GM12878 (cell line): ENCODE measurements around the gene HORMAD2. TPM values are rescaled to one million over a fixed set of nuclear protein-coding genes. Genes with fewer than 3 reads are reported as not detected.

Experiments used
- ATAC-seq: fragments of 200-7000 bp; cut with Tn5 transposase; 3 replicates; pipeline ENCODE4 v1.9.1; 2020; ENCODE audit warnings: mild to moderate bottlenecking, moderate library complexity
- BruUV-seq: library from RNA; stranded (reverse); fragments of 400-500 nt; replicated peaks from 2 replicates; lab custom pipeline; 2021; lab: Mats Ljungman, UMichigan
- CTCF ChIA-PET: fragments of 300-600 bp; sonication (Branson Sonifier 250); formaldehyde crosslinking; extraction: SDS; loops from one replicate; lab custom pipeline; 2021; ENCODE audit warnings: inconsistent platforms; lab: Yijun Ruan, JAX
- POLR2A ChIA-PET: fragments of 350-600 bp; formaldehyde crosslinking; extraction: SDS; loops from one replicate; lab custom pipeline; 2021; ENCODE audit warnings: inconsistent platforms; lab: Charles Lee
- RAD21 ChIA-PET: fragments of 300-600 bp; sonication (Branson Sonifier 250); formaldehyde crosslinking; loops from one replicate; lab custom pipeline; 2023; ENCODE audit warnings: antibody characterized with exemption; ENCODE audit not compliant: unreplicated experiment; lab: Charles Lee
- SMC1A ChIA-PET: fragments of 300-600 bp; sonication (Branson Sonifier 250); formaldehyde crosslinking; loops from one replicate; lab custom pipeline; 2023; ENCODE audit not compliant: unreplicated experiment, uncharacterized antibody; lab: Charles Lee
- DNase-seq: peaks from one replicate; pipeline ENCODE4 v3.0.0-alpha.2; 2011; ENCODE audit warnings: low read depth, low spot score
- FAIRE-seq: peaks from 3 replicates; lab custom pipeline; 2011; peaks lifted over from hg19 to GRCh38; lab: Jason Lieb, UNC
- H2AFZ ChIP-seq: 2 replicates; pipeline ENCODE4 v1.6.0; 2011; ENCODE audit warnings: low read depth, low read length, control low read depth; ENCODE audit not compliant: control insufficient read depth
- H3K27ac ChIP-seq: 2 replicates; pipeline ENCODE4 v1.5.1; 2011; ENCODE audit warnings: control low read depth; ENCODE audit not compliant: control insufficient read depth, insufficient read depth
- H3K27me3 ChIP-seq, 2 experiments: replicated peaks in 1 of 2; 2 replicates each; pipeline versions ENCODE4 v1.6.0 to v1.6.1; 2011; ENCODE audit warnings: low read length in 1 of 2; ENCODE audit not compliant: control insufficient read depth in 2 of 2, insufficient read depth in 2 of 2
- H3K36me3 ChIP-seq, 2 experiments: 2 replicates each; pipeline ENCODE4 v1.5.1; 2011; ENCODE audit warnings: low read length in 1 of 2; ENCODE audit not compliant: control insufficient read depth in 2 of 2, insufficient read depth in 2 of 2
- H3K4me1 ChIP-seq: 2 replicates; pipeline ENCODE4 v1.6.1; 2011; ENCODE audit warnings: mild to moderate bottlenecking, low read length, moderate library complexity, mixed read lengths; ENCODE audit not compliant: control insufficient read depth, insufficient read depth
- H3K4me2 ChIP-seq: 2 replicates; pipeline ENCODE4 v1.6.0; 2011; ENCODE audit warnings: control low read depth; ENCODE audit not compliant: control insufficient read depth, insufficient read depth
- H3K4me3 ChIP-seq: fragments of 200-600 bp; sonication (generic); 2 replicates; pipeline ENCODE4 v1.5.1; 2016
- H3K79me2 ChIP-seq: 2 replicates; pipeline ENCODE4 v1.6.0; 2011; ENCODE audit warnings: low read length; ENCODE audit not compliant: control insufficient read depth, insufficient read depth
- H3K9ac ChIP-seq: 2 replicates; pipeline ENCODE4 v1.8.0; 2011; ENCODE audit warnings: low read length, control low read depth, mixed read lengths; ENCODE audit not compliant: control insufficient read depth, insufficient read depth
- H3K9me3 ChIP-seq: replicated peaks from 3 replicates; pipeline ENCODE4 v1.5.1; 2011; ENCODE audit warnings: mild to moderate bottlenecking, low read length; ENCODE audit not compliant: control insufficient read depth, insufficient read depth
- H4K20me1 ChIP-seq: 2 replicates; pipeline ENCODE4 v1.6.0; 2011; ENCODE audit not compliant: control insufficient read depth, insufficient read depth
- BCLAF1 ChIP-seq: fragments of 450-650 bp; IDR thresholded peaks from 2 replicates; pipeline ENCODE4 v1.6.1; 2017; ENCODE audit warnings: antibody characterized with exemption, mild to moderate bottlenecking, moderate library complexity
- CTCF ChIP-seq, 3 experiments: IDR thresholded peaks in 2 of 3; conservative IDR thresholded peaks in 1 of 3; 2 replicates each; pipeline ENCODE4 v1.5.1; 2011; ENCODE audit warnings: low read depth in 3 of 3, low read length in 3 of 3, mild to moderate bottlenecking in 3 of 3, control low read depth in 2 of 3, moderate library complexity in 2 of 3, inconsistent platforms in 1 of 3, mixed read lengths in 1 of 3; ENCODE audit not compliant: control insufficient read depth in 2 of 3, insufficient read depth in 1 of 3; ENCODE audit errors: extremely low read depth in 1 of 3
- ESRRA ChIP-seq: IDR thresholded peaks from 2 replicates; pipeline ENCODE4 v1.6.1; 2012; ENCODE audit warnings: mild to moderate bottlenecking, low read length, improper control_type of control experiment
- FOXM1 ChIP-seq: IDR thresholded peaks from 2 replicates; pipeline ENCODE4 v1.6.1; 2012; ENCODE audit warnings: low read depth, mild to moderate bottlenecking, inconsistent platforms, low read length, moderate library complexity
- MEF2A ChIP-seq: IDR thresholded peaks from 2 replicates; pipeline ENCODE4 v1.6.1; 2011; ENCODE audit warnings: low read depth, mild to moderate bottlenecking, low read length, moderate library complexity; ENCODE audit not compliant: insufficient read depth
- NRF1 ChIP-seq: conservative IDR thresholded peaks from 2 replicates; pipeline ENCODE4 v1.6.1; 2011; ENCODE audit warnings: mild to moderate bottlenecking, low read depth, low read length, improper control_type of control experiment
- RUNX3 ChIP-seq: IDR thresholded peaks from 2 replicates; pipeline ENCODE4 v1.6.1; 2012; ENCODE audit warnings: low read length, inconsistent platforms
- SMAD5 ChIP-seq: IDR thresholded peaks from 2 replicates; pipeline ENCODE4 v1.6.1; 2016; ENCODE audit warnings: antibody characterized with exemption, low read depth
- TCF12 ChIP-seq: IDR thresholded peaks from 2 replicates; pipeline ENCODE4 v1.6.1; 2011; ENCODE audit warnings: low read depth, mild to moderate bottlenecking, low read length
- ZBTB33 ChIP-seq: fragments of 450-650 bp; IDR thresholded peaks from 2 replicates; pipeline ENCODE4 v1.6.1; 2017; ENCODE audit warnings: mild to moderate bottlenecking
- ZNF384 ChIP-seq: IDR thresholded peaks from 2 replicates; pipeline ENCODE4 v1.6.1; 2012; ENCODE audit warnings: low read depth, mild to moderate bottlenecking, low read length, improper control_type of control experiment, borderline replicate concordance
- WGBS: methylation state at CpG from one replicate; pipeline ENCODE4 v1.1.6; 2016; ENCODE audit warnings: low lambda C conversion rate; ENCODE audit not compliant: insufficient replicate concordance, insufficient coverage; ENCODE audit errors: missing lambda C conversion rate; 5-methylcytosine and 5-hydroxymethylcytosine counted together
- in situ Hi-C: fragments of 300-500 bp; cut with MboI; formaldehyde crosslinking; loops from 9 replicates; pipeline ENCODE4 v1.14.3; 2018; ENCODE audit warnings: mixed read lengths
- intact Hi-C: fragments of 100-400 bp; cut with micrococcal nuclease; formaldehyde crosslinking; loops from one replicate; pipeline ENCODE4 v1.14.2; 2022; ENCODE audit not compliant: unreplicated experiment
- polyA plus RNA-seq, 11 experiments: library from polyadenylated mRNA; depleted of rRNA in 4 of 11; unstranded in 6 of 11; stranded (reverse) in 5 of 11; fragments of >200 nt; fragmentation: Nextera tagmentation in 4 of 11; fragmentation: Illumina TruSeq in 1 of 11; extraction: Ambion mirVana in 4 of 11; extraction: Trizol in 1 of 11; gene quantifications; 1 replicate in 1 of 11; 2 replicates in 10 of 11; pipeline versions ENCODE4 v1.2.1 to v1.2.3, GENCODE V29; 2011 to 2016; ENCODE audit warnings: inconsistent platforms in 2 of 11, missing spikeins in 2 of 11, low read depth in 1 of 11
- total RNA-seq, 4 experiments: library from RNA; depleted of rRNA in 3 of 4; stranded (reverse); fragments of >200 nt in 3 of 4; fragmentation: Illumina TruSeq in 1 of 4; extraction: Trizol in 1 of 4; gene quantifications; 2 replicates each; pipeline versions ENCODE4 v1.2.1 to v1.2.3, GENCODE V29; 2013 to 2021

Gene HORMAD2
- total and polyA plus RNA-seq, 10 of the 15 experiments (the other 5 are each of a cell fraction or from before 2014, with no cell fraction given), result 0.07 to 0.13 TPM; not detected in 8

- no peak overlapping the region for H2AFZ ChIP-seq
- H3K9me3 ChIP-seq, result no peaks in the 10 kb centered on the region
- ChIA-PET POLR2A (no interaction called here), SMC1A (interaction anchor here (2.0 kb wide), 1 partner anchor 9 kb away, joined by 9 read pairs; no protein-coding TSS in a partner anchor), CTCF (no interaction called here), RAD21 (no interaction called here)
- intact Hi-C loops (no loop called here), in situ Hi-C loops (no loop called here)
- no peak overlapping the region for H3K27ac ChIP-seq
- no peaks in the 10 kb centered on the region for H3K79me2 ChIP-seq
- no peak overlapping the region for H3K9ac ChIP-seq
- H3K4me1 ChIP-seq, result no peaks in the 10 kb centered on the region
- no peak overlapping the region for H3K4me3 ChIP-seq
- DNase-seq (no peak), ATAC-seq (no peak), FAIRE-seq (no peak)
- 38% methylated on average over 4 of the region's 4 CpGs for WGBS
- H3K27me3 ChIP-seq, result no peaks in the 10 kb centered on the region
- no TSS peak for BruUV-seq
- TF ChIP-seq ZBTB33 (no peak), RUNX3 (no peak), CTCF (IDR thresholded peaks at IDR 0.05 in 2 of 3, conservative IDR thresholded peaks at IDR 0.05 in 1 of 3; ENCODE audit: control insufficient read depth in 2 of 3, extremely low read depth in 1 of 3, insufficient read depth in 1 of 3, low read depth in 3 of 3, low read length in 3 of 3) (no peak), SMAD5 (no peak), NRF1 (no peak), FOXM1 (no peak), ESRRA (no peak), BCLAF1 (no peak), MEF2A (no peak), ZNF384 (no peak), TCF12 (no peak)
- no peak overlapping the region for H3K4me2 ChIP-seq
- no peaks in the 10 kb centered on the region for H4K20me1 ChIP-seq
- H3K36me3 ChIP-seq, result no peaks in the 10 kb centered on the region
These were observed 102.6 kb downstream of the HORMAD2 start for GRCh38 chr22:30182815-30183214.
